Central memory CD8-positive, alpha-beta T cell (primary cell): Measurements from ENCODE around the gene TBC1D5.
"Not testable (repeated sequence)": the region's sequence is repeated elsewhere in the genome, so short reads cannot be mapped to it uniquely, and the experiment has no call there.

Experiments used
- ATAC-seq: fragments of 150-1000 bp; cut with Tn5 transposase; replicated peaks from 2 replicates; pipeline ENCODE4 v1.10.0; 2022; ENCODE audit warnings: mild to moderate bottlenecking, moderate FRiP score, moderate number of reproducible peaks; ENCODE audit not compliant: poor library complexity, severe bottlenecking; ENCODE audit errors: extremely low read depth
- DNase-seq, 2 donors: peaks; one replicate each; pipeline ENCODE4 v3.0.0; 2021; ENCODE audit warnings: low spot score in 2 of 2
- H3K27ac Mint-ChIP-seq: one replicate; pipeline ENCODE4 v1.8.0; 2022; ENCODE audit warnings: low read depth, mild to moderate bottlenecking, moderate library complexity, mixed read lengths
- H3K27me3 Mint-ChIP-seq: one replicate; pipeline ENCODE4 v1.8.0; 2022; ENCODE audit warnings: mixed read lengths
- H3K36me3 Mint-ChIP-seq: one replicate; pipeline ENCODE4 v1.8.0; 2022; ENCODE audit warnings: mild to moderate bottlenecking, moderate library complexity, mixed read lengths; ENCODE audit not compliant: insufficient read depth
- H3K4me1 Mint-ChIP-seq: one replicate; pipeline ENCODE4 v1.8.0; 2022; ENCODE audit warnings: mixed read lengths
- H3K4me3 Mint-ChIP-seq: one replicate; pipeline ENCODE4 v1.8.0; 2022; ENCODE audit warnings: mild to moderate bottlenecking, moderate library complexity, mixed read lengths
- H3K9me3 Mint-ChIP-seq: one replicate; pipeline ENCODE4 v1.8.0; 2022; ENCODE audit warnings: mixed read lengths

Gene TBC1D5

DNA sequence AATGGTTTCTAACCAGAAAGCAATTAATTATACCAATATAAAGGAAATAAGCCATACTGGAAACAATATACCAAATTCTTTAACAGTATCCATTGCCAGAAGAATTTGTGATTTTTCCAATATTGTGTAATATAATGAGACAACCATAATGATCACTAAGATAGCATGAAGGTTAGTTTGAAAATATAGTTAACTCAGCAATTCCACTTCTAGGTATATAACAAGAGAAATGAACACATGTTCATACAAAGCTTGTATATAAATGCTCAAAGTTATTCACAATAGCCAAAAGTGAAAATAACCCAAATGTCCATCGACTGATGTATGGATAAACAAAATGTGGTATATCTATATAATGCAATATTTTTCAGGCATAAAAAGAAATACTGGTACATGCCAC lies 369.1 kb downstream of the TBC1D5 start:
- no peak overlapping the region for H3K27ac Mint-ChIP-seq
- no peak for ATAC-seq

DNA sequence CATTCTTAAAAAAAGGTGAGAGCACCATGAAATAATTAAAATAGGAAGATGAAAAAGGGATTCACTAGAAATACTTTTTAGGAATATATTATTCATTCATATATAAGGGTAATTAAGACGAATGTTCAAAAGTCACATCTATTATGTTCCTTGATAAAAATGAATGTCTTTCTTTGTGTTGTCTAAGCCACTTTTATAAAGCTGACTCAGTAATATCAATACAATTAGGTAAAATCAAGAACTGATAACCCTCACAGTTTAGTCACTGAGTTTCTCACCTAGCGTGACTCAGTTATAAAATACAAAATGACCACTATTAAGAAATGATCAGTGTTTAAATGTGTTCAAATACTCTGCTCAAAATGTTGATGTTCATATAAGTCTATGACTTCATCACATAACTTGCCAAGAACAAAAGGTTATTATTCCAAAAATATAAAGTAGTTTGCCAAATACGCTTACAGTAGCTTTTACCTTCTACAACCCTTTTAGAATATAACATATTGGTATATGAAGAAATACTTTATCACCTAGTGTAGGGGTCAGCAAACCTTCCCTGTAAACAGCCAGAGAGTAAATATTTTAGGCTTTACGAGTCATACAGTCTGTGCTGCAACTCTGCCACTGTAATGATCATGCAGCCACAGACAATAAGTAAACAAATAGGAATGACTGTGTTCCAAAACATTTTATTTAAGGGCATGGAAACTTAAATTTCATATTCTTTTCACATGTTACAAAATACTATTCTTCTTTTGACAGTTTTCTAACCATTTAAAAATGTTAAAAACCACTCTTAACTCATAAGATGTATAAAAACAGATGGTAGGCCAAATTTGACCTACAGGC lies 369.8 kb downstream of the TBC1D5 start:
- H3K36me3 Mint-ChIP-seq: peaks cover 5% of the 10 kb centered on the region
- no peaks in the 10 kb centered on the region for H3K27me3 Mint-ChIP-seq
- H3K27ac Mint-ChIP-seq: no peak overlapping the region
- no peak for ATAC-seq
- no peak for DNase-seq
- no peak overlapping the region for H3K4me3 Mint-ChIP-seq
- no peaks in the 10 kb centered on the region for H3K4me1 Mint-ChIP-seq
- H3K9me3 Mint-ChIP-seq: no peaks in the 10 kb centered on the region

More for the DNA sequence above, 369.1 kb downstream of the TBC1D5 start:
- Mint-ChIP-seq H3K36me3 (peaks cover 5% of the 10 kb centered on the region), H3K27me3 (no peaks in the 10 kb centered on the region), H3K9me3 (no peaks in the 10 kb centered on the region), H3K4me1 (no peaks in the 10 kb centered on the region), H3K4me3 (no peak overlapping the region)
- DNase-seq: no peak

DNA sequence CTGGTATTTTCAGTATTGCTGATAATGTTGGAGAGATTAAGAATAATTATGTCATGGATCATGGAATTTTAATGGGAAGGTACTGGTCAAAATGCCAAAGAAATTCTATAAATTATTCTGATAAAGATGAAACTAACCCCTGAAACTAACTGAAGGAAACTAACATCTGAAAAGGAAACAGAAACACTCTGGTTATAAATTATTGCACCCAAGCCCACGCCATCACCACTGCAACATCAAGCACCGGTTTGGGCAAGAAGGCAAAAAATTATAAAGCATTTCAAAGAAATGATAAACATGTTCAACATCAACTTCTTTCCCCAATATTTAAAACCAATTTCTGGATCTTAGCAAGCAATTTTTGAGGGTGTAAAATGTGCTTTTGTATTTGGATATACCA lies 372.5 kb downstream of the TBC1D5 start:
- no peaks in the 10 kb centered on the region for H3K9me3 Mint-ChIP-seq
- DNase-seq (no peak), ATAC-seq (no peak)
- H3K36me3 Mint-ChIP-seq: peaks cover 3% of the 10 kb centered on the region
- H3K4me3 Mint-ChIP-seq: no peak overlapping the region
- H3K4me1 Mint-ChIP-seq: no peaks in the 10 kb centered on the region
- H3K27ac Mint-ChIP-seq: no peak overlapping the region
- H3K27me3 Mint-ChIP-seq: no peaks in the 10 kb centered on the region

DNA sequence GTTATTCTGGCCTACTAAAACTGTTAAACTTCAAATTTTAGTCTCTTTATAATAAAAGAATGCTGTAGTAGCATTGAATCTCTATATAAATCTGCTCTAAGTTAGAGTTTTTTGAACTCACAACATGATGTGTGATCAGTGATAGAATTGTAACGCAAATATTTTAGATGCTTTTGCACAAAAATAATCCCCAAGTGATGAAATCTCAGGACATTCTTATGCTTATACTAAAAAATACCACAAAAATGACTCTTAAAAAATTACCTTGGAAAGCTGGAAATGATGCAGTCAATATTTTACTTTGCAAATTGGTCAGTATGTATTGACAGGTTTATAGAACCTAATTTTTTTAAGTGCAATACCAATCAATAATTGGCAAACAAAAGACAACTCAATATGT lies 375.3 kb downstream of the TBC1D5 start:
- ATAC-seq: no peak
- DNase-seq: no peak
- Mint-ChIP-seq H3K9me3 (no peaks in the 10 kb centered on the region), H3K4me3 (no peak overlapping the region), H3K36me3 (peaks cover 3% of the 10 kb centered on the region), H3K27ac (no peak overlapping the region), H3K27me3 (no peaks in the 10 kb centered on the region), H3K4me1 (no peaks in the 10 kb centered on the region)

DNA sequence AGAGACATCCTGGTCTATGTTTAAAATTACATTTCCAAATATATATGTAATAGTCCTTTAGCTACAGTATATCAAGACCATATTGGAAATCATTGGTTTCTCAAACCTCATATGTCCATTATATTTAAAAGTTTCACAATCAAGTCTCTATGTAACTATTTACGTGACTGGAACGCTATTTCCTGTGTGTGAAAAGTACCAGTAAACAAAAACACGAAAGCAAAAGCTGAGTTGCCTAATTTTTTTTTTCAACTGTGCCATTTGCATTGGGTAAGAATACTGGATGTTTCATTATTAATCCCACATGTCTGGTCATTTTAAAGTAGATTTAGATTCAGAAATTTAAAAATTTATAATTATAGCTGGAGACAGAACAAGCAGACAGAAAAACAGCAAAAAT lies 381.4 kb downstream of the TBC1D5 start:
- no peak for ATAC-seq
- Mint-ChIP-seq H3K27me3 (no peaks in the 10 kb centered on the region), H3K27ac (no peak overlapping the region), H3K9me3 (no peaks in the 10 kb centered on the region), H3K4me1 (no peaks in the 10 kb centered on the region), H3K4me3 (no peak overlapping the region), H3K36me3 (peaks cover 2% of the 10 kb centered on the region)
- no peak for DNase-seq

DNA sequence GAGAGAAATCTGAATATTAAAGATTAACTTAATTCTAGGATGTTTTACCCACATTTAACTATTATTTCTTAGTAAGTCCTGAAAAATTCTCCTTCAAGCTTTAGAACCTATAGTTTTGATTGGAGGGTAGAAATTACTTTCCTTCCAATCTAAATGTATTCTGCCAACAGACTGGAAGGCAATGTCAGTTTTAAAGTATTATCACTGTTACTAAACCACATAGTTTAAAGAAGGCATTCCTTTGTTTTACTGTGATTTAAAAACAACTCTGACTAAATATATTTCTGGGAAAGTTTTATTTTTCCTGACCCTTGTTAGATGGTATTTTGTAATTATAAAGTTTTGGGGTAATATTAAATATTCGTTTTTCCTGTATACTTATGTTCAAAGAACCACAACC lies 382.5 kb downstream of the TBC1D5 start:
- DNase-seq: no peak
- peaks cover 2% of the 10 kb centered on the region for H3K36me3 Mint-ChIP-seq
- no peaks in the 10 kb centered on the region for H3K4me1 Mint-ChIP-seq
- no peaks in the 10 kb centered on the region for H3K27me3 Mint-ChIP-seq
- no peaks in the 10 kb centered on the region for H3K9me3 Mint-ChIP-seq
- no peak overlapping the region for H3K4me3 Mint-ChIP-seq
- H3K27ac Mint-ChIP-seq: no peak overlapping the region
- ATAC-seq: no peak

DNA sequence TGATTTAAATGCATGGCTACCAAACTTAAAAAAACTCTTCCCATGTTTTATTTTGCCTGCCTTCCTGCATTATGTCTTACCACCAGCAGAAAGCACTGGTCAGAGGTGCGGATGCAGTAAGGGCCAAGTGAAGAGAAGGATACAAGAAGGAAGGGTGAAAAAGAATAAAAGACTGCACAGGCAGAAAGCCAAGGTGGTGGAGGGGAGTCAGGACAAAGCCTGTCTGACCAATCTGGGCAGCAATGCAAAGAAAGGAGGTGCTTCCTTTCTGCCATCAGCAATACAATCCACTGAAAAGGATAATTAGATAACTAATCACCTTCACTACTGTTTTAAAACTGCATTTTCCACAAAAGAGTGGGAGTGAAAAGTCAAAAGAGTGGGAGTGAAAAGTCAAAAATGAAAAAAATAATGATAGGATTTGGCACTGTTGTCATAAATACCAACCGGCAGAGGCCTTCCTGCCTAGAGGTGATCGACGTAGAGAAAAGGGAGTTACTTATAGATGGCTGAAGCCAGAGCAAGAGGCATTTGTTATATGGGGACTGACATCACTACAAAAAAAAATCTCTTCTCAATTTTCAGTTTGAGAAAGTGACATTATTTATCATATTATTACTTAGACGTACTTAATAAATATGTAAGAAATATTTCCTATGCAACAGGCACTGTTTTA lies 385.3 kb downstream of the TBC1D5 start:
- DNase-seq (no peak), ATAC-seq (no peak)
- H3K9me3 Mint-ChIP-seq: no peaks in the 10 kb centered on the region
- peaks cover 2% of the 10 kb centered on the region for H3K36me3 Mint-ChIP-seq
- no peak overlapping the region for H3K4me3 Mint-ChIP-seq
- H3K27me3 Mint-ChIP-seq: no peaks in the 10 kb centered on the region
- H3K27ac Mint-ChIP-seq: no peak overlapping the region
- no peaks in the 10 kb centered on the region for H3K4me1 Mint-ChIP-seq

DNA sequence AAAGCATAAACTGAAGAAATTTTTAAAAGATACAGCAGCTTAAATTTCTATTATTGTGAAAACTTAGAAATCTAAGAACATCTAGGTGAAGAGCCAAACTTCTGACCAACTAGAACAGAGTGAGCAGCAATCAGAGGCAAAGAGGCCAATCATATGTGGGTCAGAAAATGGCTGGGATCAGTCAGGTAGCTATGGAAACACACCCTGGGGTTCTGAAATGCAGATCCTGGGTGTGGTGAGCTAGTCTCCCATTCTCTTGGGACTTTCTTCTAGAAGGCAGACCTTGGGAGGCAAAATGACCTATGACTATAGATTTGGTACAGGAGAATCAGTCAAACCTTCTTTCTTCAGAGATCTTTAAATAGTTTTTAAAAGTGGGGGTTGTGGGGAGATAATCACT lies 385.8 kb downstream of the TBC1D5 start:
- no peak for ATAC-seq
- Mint-ChIP-seq H3K4me1 (no peaks in the 10 kb centered on the region), H3K36me3 (peaks cover 4% of the 10 kb centered on the region), H3K9me3 (no peaks in the 10 kb centered on the region), H3K4me3 (no peak overlapping the region), H3K27me3 (no peaks in the 10 kb centered on the region), H3K27ac (no peak overlapping the region)
- DNase-seq: no peak

DNA sequence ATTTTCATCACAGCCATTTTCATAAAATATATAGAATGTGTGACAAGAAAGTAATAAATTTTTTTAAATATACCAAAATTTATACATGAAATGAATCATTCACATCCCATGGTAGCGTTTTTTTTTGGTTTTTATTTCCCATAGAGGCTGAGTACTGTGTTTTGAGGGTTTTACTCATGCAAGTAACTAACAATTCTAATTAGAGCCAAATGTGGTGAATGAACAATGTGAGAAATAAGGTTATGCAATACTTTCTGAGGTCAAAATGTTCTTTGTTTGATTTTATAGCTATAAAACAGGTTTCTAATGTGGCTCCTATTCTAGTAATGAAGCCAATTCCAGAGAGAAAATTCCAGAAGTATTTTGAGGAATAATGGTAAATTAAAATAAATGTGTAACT lies 386.8 kb downstream of the TBC1D5 start:
- no peak overlapping the region for H3K27ac Mint-ChIP-seq
- peaks cover 4% of the 10 kb centered on the region for H3K36me3 Mint-ChIP-seq
- H3K27me3 Mint-ChIP-seq: no peaks in the 10 kb centered on the region
- no peak for DNase-seq
- no peak overlapping the region for H3K4me3 Mint-ChIP-seq
- no peaks in the 10 kb centered on the region for H3K9me3 Mint-ChIP-seq
- no peaks in the 10 kb centered on the region for H3K4me1 Mint-ChIP-seq
- no peak for ATAC-seq

DNA sequence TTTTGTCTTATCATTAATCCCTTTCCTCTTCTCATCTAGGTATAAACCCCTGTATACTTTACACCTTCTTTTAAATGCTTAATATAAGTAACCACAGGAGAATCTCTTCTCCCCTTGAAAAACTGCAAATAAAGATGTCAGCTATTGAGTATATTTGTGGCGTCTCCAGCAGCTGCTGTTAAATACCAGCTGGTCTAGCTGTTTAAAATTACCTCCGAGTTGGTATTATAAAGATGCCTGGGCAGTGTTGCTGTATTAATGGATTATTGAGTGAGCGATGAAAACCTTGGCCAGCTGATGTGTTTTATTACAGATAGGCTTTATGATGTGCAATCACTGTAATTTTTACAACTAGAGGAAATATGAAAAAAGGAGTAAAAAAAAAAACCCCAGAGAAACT lies 388.1 kb downstream of the TBC1D5 start:
- H3K27me3 Mint-ChIP-seq: no peaks in the 10 kb centered on the region
- no peak for DNase-seq
- H3K4me1 Mint-ChIP-seq: no peaks in the 10 kb centered on the region
- H3K9me3 Mint-ChIP-seq: no peaks in the 10 kb centered on the region
- no peak for ATAC-seq
- peaks cover 4% of the 10 kb centered on the region for H3K36me3 Mint-ChIP-seq
- no peak overlapping the region for H3K4me3 Mint-ChIP-seq
- no peak overlapping the region for H3K27ac Mint-ChIP-seq

DNA sequence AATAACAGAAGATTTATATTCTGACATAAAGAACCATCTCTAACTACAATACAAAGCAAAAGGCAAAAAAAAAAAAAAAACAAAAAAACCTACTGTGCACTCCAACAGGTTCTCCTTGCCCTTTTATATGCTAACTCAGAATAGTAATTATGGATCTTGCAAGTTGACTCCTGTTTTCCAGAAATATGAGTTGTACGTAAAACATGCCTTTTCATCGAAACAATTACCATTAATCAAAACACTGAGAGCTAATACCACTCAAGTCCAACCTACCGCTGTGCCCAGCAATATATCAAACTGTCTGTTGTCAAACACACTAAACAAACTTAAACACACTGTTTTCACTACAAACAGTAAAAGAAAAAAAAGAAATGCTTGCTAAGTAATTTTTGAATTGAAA lies 389.8 kb downstream of the TBC1D5 start:
- H3K36me3 Mint-ChIP-seq: peaks cover 4% of the 10 kb centered on the region
- no peaks in the 10 kb centered on the region for H3K9me3 Mint-ChIP-seq
- H3K27ac Mint-ChIP-seq: no peak overlapping the region
- ATAC-seq: no peak
- no peak overlapping the region for H3K4me3 Mint-ChIP-seq
- H3K4me1 Mint-ChIP-seq: peaks cover 7% of the 10 kb centered on the region
- DNase-seq: no peak
- no peaks in the 10 kb centered on the region for H3K27me3 Mint-ChIP-seq

DNA sequence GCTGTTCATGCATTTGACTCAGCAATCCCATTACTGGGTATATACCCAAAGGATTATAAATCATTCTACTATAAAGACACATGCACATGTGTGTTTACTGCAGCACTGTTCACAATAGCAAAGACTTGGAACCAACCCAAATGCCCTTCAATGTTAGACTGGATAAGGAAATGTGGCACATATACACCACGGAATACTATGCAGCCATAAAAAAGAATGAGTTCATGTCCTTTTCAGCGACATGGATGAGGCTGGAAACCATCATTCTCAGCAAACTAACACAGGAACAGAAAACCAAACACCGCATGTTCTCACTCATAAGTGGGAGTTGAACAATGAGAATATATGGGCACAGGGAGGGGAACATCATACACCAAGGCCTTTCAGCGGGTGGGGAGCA lies 391.2 kb downstream of the TBC1D5 start:
- not testable (repeated sequence) for DNase-seq, ATAC-seq, H3K27me3 Mint-ChIP-seq, H3K36me3 Mint-ChIP-seq, H3K4me3 Mint-ChIP-seq, H3K4me1 Mint-ChIP-seq, H3K9me3 Mint-ChIP-seq, H3K27ac Mint-ChIP-seq

DNA sequence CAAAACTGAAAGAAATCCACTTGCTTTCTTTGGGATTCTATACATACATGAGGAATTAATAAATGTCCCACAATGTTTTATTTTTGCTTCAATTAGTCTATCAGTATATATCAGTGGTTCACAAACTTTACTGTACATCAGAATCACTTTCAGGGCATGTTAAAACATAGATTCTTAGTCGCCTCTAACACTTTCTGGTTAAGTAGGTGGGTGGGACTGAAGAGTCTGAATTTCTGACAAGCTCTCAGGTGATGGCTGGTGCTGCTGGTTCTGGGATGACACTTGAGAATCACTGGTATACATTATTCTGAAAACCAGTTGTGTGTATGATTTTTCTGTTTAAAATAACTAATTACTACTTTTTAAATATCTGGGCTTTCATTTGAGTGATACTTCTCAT lies 393.3 kb downstream of the TBC1D5 start:
- peaks cover 2% of the 10 kb centered on the region for H3K36me3 Mint-ChIP-seq
- DNase-seq (no peak), ATAC-seq (no peak)
- peaks cover 7% of the 10 kb centered on the region for H3K4me1 Mint-ChIP-seq
- H3K9me3 Mint-ChIP-seq: no peaks in the 10 kb centered on the region
- no peaks in the 10 kb centered on the region for H3K27me3 Mint-ChIP-seq
- H3K27ac Mint-ChIP-seq: peak overlapping the region; percentile 36
- no peak overlapping the region for H3K4me3 Mint-ChIP-seq
